GM18909 (cell line): ENCODE measurements around the gene TMEM134.
"Not testable (repeated sequence)": the region's sequence is repeated elsewhere in the genome, so short reads cannot be mapped to it uniquely, and the experiment has no call there.

ENCODE experiments used
- ATAC-seq: cut with Tn5 transposase; IDR thresholded peaks from one replicate; pipeline ENCODE4 v1.9.1; 2021; ENCODE audit warnings: mild to moderate bottlenecking; ENCODE audit not compliant: unreplicated experiment, poor library complexity

TMEM134 gene, protein sequence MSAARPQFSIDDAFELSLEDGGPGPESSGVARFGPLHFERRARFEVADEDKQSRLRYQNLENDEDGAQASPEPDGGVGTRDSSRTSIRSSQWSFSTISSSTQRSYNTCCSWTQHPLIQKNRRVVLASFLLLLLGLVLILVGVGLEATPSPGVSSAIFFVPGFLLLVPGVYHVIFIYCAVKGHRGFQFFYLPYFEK

DNA sequence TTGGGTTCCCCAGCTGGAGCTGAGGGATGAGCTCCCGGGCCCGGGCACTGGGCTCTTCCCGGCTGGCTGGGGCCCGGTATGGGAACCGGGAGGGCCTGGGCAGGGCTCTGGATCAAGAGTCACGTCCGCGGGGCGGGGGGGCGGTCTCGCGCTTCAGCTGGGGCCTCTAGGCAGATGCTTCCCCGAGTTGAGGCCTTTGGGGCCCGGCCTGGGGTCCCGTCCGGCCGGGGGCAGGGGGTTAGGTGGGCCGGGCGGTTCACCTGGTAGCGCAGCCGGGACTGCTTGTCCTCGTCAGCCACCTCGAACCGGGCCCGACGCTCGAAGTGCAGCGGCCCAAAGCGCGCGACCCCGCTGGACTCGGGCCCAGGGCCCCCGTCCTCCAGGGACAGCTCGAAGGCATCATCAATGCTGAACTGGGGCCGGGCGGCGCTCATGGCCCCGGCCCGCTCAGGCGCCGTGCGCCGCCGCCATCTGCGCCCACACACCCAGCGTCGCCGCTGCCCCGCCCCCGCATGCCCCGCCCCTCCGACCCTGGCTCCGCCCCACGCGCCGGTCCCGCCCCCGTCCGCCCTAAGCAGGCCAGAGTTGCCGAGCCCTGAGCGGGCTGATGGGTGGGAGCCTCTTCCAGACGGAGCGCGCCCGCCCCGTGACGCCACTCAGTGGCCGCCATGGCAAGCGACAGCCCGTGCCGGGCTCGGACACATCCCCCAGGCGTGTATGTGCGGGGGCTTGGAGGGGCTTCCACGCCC lies at the start of gene TMEM134:
Gene TMEM134 (minus strand): TSS at position 493 of the 749 bp plus-strand sequence. CDS start 59 bp downstream, at position 434.
- peak; percentile 67 for ATAC-seq

DNA sequence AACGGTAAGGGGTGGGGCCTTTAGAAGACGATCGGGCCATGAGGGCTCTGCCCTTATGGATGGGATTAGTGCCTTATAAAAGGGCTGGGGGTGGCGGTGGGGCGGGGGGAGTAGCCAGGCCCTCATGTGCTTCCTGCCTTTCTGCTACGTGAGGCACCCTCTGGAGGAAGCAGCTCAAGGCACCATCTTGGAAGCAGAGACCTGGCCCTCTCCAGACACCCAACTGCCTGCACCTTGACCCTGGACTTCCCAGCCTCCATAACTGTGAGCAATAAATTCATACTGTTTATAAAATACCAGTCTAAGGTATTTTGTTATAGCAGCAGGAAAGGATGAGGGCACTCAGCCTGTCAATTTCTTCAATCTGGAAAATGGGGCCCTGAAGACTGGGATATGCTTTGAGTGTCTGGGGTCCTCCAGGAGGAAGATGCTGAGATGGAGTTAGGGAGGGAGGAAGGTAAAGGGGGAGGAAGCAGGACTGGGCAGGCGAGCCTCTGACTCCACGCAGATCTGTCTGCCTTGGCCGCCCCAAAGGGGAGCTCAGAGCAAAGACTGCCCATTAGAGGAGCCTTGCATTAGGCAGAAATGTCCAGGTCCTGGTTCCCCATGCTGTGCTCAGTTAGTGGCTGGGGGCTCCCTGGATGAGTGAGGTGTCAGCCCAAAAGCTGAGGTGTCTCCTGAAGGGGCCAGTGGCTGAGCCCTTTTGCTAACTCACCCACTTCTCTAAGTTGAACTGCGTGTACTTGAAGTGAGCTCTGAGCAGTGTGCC lies 48.9 kb upstream of the TMEM134 start:
- no peak for ATAC-seq

DNA sequence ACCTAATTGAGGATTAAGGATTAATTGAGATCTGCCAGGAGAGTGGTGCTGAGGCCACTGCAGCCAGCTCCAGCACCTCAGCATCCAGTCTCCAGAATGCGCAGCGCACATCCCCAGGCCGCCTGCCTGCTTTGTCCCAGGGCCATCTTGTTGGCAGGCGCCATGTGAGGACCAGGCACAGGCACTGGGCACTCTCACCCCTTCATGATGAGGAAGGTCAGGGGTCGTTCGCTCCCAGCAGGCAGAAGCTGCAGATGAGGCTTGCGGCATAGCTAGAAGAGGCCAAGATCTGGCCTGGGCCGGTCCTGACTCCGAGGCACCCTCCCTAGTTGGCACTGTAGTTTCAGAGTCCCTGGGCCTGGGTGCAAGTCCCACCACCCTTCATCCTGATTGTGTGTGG lies 47.8 kb upstream of the TMEM134 start:
- ATAC-seq: no peak

DNA sequence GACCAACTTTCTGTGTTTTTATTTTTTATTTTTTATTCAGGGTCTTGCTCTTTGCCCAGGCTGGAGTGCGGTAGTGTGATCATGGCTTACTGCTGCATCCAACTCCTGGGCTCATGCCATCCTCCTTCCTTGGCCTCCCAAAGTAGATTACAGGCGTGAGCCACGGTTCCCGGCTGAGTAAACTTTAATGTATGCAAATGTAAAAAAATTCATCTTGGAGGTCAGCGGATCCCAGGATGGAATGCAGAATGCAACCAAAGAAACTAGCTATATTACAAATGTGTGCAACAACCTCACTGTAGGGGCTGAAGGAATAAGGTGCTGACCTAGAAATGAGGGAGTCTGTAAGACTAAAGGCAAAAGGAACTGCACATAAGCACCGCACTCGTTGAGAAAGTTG lies 45.1 kb upstream of the TMEM134 start:
- ATAC-seq: no peak

DNA sequence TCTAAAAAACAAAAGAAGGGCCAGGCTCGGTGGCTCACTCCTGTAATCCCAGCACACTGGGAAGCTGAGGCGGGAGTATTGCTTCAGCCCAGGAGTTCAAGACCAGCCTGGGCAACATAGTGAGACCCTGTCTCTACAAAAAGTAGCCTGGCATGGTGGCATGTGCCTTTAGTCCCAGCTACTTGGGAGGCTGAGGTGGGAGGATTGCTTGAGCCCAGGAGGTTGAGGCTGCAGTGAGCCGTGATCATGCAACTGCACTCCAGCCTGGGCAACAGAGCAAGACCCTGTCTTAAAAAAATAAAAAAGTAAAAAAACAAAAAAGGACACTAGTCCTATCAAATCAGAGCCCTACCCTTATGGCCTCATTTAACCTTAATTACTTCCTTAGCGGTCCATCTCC lies 42.5 kb upstream of the TMEM134 start:
- not testable (repeated sequence) for ATAC-seq

DNA sequence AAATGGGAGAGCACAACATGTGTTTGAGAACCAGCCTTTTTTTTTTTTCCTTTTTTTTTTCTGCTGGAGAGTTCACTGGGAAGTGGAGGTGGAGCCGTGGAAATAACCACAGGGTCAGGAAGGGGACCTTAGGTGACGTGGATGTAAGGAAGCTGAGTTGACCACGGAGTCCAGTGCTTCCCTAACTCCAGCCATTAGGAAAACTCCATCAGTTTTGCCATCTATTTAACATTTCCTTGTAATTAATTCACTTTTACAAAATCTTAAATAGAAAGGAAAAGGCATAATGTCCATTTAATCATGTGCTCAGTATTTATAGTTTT lies 40.9 kb upstream of the TMEM134 start:
- no peak for ATAC-seq

DNA sequence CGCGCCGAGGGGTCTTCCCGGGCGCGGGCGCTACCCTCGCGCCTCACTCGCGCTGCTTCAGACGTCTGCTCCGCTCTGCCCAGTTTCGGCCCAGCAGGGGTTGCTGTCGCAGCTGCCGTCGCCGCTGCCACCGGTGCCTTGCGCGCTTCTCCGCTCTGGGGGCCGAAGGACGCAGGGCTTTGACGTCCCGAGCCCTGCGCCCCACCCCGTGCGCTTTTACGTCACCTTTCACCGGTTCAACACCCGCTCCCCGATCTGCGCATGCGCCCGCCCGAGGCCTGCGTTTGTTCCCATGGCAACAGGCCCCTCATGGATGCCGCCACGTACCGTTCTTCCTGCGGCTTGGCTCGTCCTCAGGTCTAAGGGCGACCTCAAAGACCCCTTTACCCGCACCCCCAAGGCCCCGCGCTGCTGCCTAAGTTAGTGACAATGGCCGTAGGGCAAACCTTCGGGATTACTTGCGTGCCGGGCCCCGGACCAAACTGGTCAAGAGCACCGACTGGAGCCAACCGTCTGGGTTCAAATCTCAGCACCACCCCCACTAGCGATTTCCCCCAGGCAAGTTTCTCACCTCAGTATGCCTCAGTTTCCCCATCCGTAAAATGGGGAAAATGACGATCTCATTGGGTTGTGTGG lies 39.6 kb upstream of the TMEM134 start:
- peak; percentile 41 for ATAC-seq

DNA sequence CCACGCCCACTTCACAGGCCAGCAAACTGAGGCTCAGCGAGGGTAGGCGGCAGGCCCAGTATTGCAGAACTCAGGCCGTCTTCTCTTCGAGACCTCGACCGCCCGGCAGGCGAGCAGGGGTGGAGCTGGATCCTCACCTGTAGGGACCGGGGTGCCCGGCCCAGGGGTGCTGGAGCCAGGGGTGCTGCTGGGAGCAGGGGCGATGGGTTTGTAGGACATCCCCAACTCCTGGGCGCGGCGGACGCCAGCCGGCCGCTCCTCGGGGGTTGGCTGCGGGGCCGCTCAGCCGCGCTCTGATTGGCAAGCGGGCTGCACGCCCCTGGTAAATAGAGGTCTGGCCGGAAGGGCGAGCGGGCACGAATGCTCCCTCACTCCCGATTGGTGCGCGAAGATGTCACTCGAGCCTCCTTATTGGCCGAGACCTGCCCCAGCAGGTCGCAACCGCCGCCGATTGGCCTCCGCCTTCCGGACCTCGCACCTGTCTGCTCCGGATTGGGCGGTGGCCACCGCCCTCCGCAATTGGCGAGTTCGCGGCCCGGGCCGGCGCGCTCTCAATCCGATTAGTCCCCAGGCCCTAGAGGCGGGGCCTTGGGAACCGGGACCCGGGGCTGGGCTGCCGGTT lies 38.9 kb upstream of the TMEM134 start, which contains the start of gene CDK2AP2:
Gene CDK2AP2 (minus strand): TSS at position 299 of the 622 bp plus-strand sequence. CDS start 80 bp downstream, at position 219.
- peak; percentile 75 for ATAC-seq

DNA sequence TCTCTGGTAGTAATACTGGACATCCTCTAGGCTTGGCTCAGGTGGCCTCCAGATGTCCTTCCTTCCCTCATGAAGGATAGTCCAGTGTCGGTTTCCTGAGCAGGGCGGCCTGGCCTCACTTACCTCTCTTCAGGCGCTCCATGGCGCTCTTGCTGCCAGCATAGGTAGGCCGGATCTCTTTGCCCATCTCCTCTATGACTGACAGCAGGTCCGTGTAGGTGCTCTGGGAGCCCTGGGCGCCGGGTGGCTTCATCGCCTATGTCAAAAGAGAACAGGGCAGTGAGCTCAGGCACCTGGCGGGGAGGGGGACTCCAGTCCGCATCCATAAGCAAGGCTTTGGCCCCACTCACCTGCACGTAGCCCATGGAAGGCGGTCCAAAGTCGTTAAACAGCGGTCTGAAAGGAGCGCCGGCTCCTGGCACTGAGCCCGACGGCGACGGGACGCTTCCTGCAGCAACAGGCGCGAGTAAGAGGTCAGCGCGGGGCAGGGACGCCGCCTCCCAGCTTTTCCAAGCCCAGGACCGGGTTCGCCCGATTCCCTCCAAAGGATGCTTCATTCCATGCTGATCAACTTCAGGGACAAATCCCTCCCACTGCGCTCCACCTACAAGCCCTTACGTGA lies 38.3 kb upstream of the TMEM134 start:
- ATAC-seq: no peak

DNA sequence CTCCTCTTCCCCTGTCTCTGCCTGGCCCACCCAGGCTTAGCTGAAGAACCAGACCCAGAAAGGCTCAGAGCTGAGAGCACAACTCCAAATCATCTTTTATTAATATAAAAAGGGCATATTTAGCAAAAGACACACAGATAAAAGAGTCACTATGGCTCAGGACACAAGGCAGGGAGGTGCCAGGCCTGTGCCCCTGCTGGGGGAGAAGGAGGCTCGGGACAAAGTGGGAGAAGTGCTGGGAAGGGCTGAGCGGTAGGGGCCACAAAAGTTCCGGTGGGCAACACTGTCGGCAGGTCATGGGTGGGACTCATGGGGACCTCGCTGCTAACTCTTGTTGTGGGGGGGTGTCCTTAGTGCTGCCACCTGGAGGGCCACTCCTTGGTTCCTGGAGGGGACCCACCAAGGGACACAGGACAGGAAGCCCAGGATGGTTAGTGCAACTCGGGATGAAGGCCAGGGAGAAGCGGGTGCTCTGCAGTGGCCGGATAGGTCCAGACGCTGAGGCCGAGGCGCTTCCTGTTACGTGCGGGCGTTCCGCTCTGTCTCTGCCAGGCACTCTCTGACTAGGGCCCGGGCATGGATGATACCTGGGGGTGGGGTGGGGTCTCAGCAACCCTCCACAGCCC lies 37.5 kb upstream of the TMEM134 start:
- no peak for ATAC-seq

DNA sequence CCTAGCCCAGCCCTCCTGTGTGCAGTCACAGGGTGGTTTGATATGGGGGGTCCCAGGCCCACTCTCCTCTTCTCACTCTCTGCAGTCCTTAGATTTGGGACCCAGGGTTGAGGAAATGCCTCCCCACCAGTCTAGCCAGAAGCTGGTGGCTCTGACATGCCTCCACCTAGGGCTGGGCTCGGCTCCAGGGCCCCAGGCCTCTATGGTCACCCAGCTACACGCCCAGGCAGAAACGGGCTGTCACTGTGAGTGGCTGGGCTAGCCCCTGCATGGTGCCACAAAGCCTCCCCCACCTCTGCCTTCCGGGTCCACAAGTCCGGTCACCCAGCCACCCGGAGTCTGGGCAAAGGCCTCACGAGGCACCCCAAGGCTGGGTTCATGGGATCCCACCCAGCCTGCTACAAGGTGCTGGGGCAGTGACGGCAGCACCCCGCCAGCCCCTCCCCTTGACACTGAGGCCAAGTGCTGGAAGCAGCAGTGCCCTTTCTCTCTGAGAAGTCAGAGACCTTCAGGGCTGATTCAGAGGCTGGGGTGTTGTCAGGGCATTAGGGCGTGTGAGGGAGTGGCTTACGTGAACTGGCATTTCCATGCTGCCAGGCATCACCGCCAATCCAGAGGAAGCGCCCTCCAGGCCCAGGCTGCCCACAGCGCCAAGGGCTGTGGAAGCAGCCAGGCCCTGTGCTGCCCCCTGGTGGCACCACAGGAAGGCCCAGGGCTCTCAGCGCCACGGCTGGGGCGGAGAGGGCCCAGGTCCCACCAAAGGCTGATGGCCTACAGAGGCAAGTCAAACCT lies 36.8 kb upstream of the TMEM134 start:
- peak; percentile 22 for ATAC-seq

DNA sequence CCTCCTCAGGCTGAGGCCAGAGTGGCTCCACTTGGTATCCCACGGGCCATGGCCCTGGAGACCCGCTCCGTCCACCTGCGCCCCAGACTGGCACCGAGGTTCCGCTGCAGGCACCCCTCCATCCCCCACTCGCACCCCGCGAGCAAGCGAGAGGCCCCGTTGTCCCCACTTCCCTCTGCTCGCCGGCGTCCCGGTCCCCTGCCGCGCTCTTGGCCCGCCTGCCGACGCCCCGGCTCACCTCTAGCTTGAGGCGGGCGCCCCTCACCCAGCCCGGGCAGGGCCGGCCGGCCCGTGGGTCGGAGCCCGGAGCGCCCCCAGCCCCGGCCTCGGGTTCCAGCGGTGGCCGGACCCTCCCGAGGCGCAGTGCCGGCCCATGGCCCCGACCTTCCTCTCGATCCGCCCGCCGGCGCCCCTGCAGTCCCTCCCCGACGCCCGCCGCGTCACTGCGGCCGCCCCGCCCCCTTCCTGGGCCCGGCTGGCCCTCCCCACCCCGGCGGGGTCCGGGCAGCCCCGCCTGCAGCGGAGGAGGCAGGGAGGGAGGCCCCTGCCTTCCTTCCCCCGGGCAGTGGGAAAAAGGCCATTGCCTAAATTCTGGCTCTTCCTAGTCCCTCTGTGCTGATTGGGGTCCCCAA lies 36.0 kb upstream of the TMEM134 start, which contains the start of gene PITPNM1:
Gene PITPNM1 (minus strand): TSS at position 414 of the 632 bp plus-strand sequence. CDS start 1,183 bp downstream, outside the sequence.
- no peak for ATAC-seq

DNA sequence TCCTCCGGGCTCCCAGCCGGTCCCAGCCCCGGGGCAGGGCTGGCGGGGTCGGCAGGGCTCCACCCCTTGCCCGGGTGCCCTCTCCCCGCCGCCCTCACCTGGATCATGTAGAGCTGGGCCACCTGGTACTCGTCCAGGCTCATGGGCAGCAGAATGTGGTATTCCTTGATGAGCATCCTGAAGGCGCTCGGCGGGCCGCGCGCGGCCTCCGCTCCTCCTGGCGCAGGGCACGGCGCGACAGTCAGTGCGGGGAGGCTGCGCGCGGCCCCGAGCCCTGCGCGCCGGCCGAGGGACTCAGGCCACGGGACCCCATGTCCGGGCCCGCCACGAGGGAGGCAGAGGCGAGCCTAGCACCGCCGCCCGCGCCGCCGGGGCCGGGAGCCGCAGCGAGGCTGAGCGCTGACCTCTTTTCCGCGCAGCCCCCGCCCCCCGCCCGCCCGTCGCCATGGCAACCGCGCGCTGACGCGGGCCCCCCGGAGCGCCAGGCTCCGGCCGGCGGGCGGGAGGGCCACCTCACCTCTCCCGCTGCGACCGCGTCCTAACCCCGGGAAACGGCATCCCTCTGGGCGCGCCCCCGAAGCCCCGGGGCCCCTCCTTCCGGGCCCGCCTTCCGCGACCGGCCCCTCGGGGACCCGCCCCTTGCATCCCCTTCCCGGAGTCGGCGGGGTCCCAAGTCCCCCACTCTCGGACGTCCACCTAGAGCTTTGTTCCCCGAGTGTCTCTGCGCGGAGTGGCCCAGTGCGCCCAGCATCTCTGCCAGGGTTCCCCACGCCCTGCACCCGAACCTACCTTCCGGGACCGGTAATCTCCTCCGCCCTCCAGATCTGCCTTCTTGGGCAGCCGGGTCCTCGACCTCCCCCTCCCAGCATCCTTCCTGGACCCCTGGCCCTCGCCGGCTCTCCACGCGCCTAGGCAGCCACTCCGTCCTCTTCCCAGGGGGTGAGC lies 35.2 kb upstream of the TMEM134 start:
- no peak for ATAC-seq

DNA sequence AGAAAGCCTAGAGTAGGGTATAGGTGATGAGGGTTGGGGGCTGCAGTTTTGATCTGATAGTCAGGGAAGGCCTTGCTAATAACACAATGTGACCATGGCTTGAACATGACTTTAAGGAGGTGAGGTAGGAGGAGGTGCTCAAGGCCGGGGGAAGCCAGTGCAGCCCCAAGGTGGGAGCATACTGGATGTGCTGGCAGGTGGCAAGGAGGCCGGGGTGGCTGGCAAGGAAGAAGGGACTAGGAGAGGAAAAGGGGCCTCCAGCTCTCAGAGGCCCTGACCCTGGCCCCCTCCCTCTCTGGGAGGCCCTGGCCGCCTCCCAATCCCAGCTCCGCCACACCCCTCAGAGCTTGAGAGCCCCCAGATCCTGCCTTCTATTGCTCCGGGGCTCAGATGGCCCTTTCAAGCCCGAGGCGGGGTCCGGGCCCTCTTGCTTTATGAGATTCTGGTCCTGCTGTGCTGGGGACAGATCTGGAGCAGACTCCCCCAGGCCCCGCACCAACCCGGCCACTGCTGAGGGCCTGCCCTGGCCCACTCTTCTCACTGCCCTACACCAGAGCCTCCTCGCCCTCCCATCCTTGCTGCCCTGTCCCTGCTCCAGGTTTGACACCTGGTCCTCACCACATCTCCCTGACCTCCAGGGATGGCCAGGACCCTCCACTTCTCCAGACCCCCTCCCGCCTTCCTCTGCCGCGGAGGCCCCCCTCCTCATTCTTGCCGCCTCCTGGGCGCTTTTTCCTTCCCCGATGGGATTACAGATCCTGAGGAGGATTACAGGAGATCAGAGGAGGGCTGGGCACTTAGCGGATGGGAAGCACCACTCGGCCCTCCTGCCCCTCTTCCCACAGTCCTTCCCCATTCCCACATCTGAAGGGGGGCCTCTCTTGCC lies 34.3 kb upstream of the TMEM134 start:
- ATAC-seq: no peak

DNA sequence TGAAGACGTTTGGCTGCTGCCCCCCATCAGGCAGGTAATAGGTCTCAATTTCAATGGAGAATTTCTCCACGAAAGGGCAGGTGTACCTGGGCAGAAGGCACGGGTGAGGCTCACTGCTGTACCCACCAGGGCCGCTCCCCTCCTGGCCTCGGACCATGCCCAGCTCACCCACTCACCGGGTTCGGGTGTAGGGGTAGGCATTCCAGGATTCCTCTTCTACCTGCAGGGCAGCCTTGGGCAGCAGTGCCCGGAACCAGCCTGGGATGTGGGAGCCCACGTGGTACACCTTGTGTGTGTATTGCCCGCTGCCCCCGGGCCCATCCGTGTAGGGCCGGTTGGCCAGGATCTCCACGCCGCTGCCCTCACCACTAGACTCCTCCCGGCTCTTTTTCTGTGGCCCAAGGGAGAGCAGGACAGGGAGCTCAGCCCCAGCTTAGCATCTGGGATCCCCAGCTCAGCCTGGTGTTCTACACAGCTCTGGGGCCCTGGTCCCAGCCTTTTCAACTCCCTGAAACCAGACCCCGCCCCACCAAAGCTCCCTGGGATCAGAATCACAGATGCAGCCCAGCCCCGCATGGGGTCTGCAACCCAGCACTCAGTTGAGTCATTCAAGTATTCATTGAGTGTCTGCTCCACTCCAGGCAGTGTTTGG lies 33.4 kb upstream of the TMEM134 start:
- no peak for ATAC-seq

DNA sequence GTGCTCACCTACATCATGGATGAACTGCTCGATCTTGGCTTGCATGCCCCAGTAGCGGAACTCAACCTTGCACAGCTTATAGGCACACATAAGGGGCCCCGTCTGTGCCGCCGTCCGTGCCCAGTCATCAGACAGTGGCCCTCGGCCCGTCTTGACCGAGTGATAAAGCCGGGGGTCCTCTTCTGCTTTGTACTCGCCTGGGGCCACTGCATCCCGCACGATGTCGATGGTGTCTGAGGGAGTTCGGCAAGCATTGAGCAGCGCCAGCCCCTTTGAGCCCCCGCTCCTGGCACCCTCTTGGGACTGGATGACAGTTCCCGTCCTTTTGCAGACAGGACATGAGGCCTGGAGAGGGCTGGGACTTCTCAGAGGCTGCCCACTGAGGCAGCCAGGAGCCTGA lies 32.8 kb upstream of the TMEM134 start:
- no peak for ATAC-seq
